Suprapubic skin (tissue), 4 donors: ENCODE results near the gene CST4.
"Not testable (repeated sequence)": the region's sequence is repeated elsewhere in the genome, so short reads cannot be mapped to it uniquely, and the experiment has no call there.

ENCODE experiments used
- EP300 ChIP-seq: sonication (generic); formaldehyde crosslinking; IDR thresholded peaks from one replicate; pipeline ENCODE4 v1.6.1; 2017; ENCODE audit warnings: antibody characterized with exemption
- POLR2A ChIP-seq, 2 donors: fragments of 450-650 bp; IDR thresholded peaks; one replicate each; pipeline ENCODE4 v1.6.1; 2017; ENCODE audit warnings: antibody characterized with exemption in 2 of 2, mild to moderate bottlenecking in 2 of 2, moderate library complexity in 2 of 2
- POLR2AphosphoS5 ChIP-seq, 3 donors: sonication (generic); formaldehyde crosslinking; IDR thresholded peaks; one replicate each; pipeline ENCODE4 v1.6.1; 2017; ENCODE audit warnings: antibody characterized with exemption in 3 of 3
- TF ChIP-seq, protein P1 (sequence below), 2 donors: fragments of 200-600 bp in 1 of 2; fragments of 450-650 bp in 1 of 2; sonication (generic) in 1 of 2; IDR thresholded peaks; one replicate each; pipeline ENCODE4 v1.5.1; 2016 to 2019; ENCODE audit warnings: antibody characterized with exemption in 2 of 2, mild to moderate bottlenecking in 1 of 2, moderate library complexity in 1 of 2

DNA sequence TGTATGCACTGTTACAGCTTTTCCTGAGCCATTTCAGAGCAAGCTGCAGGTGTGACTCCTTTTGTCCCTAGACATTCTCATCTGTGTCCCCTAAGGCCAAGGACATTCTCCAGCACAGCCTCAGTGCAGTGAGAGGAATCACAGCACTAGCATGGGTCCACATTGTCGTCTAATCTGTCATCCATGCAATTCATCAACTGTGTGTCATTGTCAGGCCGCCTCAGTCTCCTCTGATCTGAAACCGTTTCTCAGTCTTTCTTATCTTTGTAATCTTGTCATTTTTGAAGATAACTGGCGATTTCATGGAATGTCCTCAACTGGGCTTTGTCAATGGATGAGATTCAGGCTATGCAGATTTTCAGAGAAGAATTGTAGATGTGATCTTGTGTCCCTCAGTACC lies 24.8 kb downstream of the CST4 start:
- not testable (repeated sequence) for TF ChIP-seq POLR2A (IDR thresholded peaks at IDR 0.05); EP300; POLR2AphosphoS5 (IDR thresholded peaks at IDR 0.05)
- TF ChIP-seq, protein P1, sequence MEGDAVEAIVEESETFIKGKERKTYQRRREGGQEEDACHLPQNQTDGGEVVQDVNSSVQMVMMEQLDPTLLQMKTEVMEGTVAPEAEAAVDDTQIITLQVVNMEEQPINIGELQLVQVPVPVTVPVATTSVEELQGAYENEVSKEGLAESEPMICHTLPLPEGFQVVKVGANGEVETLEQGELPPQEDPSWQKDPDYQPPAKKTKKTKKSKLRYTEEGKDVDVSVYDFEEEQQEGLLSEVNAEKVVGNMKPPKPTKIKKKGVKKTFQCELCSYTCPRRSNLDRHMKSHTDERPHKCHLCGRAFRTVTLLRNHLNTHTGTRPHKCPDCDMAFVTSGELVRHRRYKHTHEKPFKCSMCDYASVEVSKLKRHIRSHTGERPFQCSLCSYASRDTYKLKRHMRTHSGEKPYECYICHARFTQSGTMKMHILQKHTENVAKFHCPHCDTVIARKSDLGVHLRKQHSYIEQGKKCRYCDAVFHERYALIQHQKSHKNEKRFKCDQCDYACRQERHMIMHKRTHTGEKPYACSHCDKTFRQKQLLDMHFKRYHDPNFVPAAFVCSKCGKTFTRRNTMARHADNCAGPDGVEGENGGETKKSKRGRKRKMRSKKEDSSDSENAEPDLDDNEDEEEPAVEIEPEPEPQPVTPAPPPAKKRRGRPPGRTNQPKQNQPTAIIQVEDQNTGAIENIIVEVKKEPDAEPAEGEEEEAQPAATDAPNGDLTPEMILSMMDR (IDR thresholded peaks at IDR 0.05): not testable (repeated sequence)
